Inflammatory macrophage (primary cell): ENCODE results near the gene NR2F2.

Source experiments
- DNase-seq, 2 donors: peaks; one replicate each; pipeline ENCODE4 v3.0.0-alpha.2; 2020 to 2022

The NR2F2 gene

DNA sequence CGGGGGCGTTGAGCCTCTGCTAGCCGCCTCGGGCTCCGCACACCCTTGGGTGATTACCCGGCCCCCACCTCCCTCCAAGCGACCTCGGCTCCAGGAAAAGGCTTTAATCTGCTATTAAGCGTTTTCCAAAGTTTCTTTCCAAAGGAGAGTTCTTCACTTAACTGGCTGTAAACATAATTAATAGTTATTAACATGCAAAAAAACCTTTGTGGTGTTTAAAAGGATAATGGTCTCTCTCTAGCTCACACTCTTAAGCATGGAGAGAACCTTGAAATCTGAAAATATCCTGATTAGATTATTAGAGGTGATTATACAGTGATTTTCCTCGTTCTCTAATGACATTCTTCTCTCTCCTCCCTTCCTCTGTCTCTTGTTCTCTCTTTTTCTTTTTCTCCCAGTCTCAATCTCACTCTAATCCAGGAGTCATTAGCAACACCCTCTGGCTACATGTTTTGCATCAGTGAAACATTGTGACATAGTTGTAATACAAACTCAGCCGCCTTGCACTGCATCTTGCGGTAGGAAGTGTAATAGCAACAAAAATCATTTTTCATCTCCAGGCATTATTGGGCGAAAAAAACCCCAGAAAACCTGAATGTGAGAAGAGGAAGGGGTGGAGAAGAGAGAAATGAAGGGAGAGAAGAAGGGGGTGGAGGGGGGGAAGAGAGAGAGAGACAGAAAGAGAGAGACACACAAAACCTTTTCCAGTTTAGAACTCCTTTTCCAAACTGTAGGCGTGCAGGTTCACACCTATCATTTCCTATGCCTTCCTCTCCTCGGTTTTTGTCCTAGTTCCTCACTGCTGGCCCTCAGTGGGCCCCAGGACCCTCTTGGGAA is 24.4 kb downstream of the NR2F2 start:
- peak in 1 of 2 donors; percentile 12 for DNase-seq

DNA sequence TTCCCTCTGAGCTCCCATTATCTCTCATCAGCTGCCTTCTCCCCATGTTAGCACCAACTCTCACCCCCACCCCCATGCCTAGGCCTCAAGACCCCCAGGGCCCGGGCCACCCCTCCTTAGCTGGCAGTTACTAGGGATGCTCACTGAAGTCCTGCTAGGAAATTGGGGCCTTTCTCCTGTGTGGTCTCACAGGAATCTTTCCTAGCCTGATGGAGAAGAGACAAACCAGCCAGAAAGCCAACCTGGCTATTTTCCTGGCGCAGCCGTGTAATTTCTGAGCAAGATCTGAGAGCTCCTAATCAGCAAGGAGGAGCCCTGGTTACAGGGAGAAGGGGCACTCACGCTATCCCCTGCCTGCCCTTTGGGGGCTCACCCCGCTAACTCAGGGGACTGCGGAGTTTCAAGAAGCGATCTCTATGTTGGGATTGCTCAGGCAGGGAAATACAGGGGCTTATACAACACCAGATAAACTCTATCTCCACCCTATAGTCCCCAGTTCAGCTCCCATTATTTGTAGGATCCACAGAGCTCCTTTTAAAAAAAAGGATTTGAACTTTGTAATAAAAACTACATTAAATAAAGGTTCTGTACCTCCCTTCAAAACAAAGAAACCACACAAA is 25.2 kb downstream of the NR2F2 start:
- DNase-seq, result no peak

GRCh38 chr15:96356494-96357455 is 26.3 kb downstream of the NR2F2 start:
- DNase-seq, result peak; percentile 65 to 66

DNA sequence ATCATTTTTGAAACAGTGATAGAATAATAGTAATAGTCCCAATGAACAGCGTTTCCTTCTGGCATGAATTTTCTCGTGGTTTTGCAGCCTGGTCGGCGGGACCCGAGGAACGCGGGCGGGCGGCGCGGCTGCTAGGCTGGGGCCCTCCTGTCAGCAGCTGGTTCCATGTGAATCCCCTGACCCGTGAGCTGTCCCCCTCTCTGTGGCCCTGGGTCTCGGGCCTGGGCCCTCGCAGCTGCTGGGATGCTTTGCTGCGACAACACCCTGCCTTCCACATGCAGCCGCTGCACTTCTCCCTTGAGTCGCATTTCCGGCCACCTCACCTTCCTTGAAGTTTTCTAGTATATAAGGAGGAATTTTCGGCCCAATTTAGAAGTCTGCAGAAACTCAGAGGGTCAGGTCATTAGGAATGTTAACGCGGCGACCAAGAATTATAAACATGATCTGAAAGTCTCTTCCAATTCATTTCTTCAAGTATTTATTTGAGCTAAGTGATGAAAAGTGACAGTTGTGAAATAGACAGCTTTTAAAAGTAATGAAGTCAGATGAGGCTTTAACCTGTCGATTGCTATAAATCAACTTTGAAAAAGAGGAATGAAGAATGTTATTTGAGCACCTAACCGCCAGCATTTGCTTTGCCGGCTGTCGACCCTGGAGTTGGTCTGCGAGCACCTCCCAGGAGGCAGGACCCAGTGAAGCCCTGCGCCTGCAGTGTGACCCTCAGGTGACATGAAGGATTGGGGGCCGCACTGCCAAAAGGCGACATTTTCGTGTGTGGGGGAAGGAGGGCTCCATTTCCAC is 27.7 kb downstream of the NR2F2 start:
- no peak for DNase-seq

- DNase-seq, result no peak
These were observed 28.5 kb downstream of the NR2F2 start for GRCh38 chr15:96358821-96359615.

- no peak for DNase-seq
These were observed 29.4 kb downstream of the NR2F2 start for GRCh38 chr15:96359616-96360521.

GRCh38 chr15:96360581-96361308 is 30.2 kb downstream of the NR2F2 start:
- DNase-seq, result no peak

DNA sequence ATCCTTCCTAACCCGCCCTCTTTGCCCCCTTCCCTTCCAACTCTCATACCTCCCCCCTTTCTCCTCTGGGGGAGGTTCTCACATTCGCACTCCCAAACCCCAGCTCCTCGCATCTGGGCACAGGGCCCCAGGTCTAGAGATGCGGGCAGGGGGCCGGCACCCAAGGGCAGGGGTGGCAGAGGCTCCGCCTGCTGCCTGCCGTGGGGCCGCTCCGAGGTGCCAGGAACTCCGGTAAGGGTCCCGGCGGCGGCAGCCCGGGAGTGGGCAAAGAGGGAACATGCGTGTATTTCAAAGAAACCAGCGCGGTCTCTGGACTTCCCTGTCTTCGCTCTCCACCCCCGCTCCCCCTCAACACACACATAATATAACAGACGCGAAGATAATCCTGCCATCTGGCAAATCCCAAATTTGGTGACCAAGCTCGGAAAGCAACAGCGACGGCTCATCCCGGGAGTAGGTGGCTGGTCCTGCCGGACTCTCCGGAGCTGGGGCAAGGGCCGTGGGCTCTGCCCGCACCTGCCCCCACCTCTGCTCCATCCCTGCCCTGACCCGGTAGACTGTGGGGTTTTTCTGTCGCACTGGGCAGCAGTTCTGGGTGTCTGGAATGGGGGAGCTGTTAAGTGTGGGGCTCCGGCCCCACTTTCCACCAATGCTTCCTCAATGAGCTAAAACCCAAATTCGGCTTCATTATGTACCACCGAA is 31.0 kb downstream of the NR2F2 start:
- DNase-seq, result no peak

GRCh38 chr15:96362011-96362754 is 31.7 kb downstream of the NR2F2 start:
- DNase-seq, result no peak

DNA sequence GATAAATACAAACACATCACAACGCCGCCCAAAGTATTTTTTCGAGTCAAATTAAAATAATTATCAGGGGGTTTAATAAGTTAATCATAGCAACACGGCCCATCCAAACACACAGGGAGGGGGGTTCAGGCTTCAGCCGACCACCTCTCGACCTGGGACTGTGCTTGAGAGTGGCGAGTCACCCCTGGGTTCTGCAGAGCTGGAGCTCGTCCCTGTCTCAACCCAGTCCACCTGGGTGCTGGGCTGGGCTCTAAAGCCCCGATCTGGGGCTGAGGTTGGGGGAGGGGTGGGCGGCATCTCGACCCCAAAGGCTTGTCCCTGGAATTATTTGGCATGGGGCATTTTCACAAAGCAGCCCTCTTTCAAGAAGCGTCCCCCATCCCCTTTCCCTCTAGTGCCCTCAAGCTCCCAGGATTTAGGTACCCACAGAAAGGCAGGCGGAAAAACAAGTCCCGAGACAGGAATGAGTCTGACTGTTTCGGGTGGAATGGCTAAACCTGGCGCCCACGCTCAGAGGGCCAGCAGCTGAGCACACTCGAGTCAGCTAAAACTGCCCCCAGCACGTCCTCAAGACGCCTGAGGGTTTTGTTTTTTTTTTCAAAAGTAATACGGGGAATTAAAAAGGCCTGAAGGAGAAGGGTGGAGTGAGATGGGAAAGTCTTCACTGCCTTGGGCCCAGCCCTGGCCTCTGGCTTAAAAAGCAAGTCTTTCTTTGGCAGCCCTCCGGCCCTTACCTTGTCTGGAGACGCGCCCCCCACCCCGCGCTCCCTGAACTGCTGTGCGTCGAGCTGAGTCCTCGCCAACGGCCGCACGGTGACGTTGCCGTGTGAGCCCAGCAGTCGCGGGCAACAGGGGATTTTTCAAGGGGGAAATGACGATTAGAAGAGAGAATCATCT is 32.5 kb downstream of the NR2F2 start:
- no peak for DNase-seq

- no peak for DNase-seq
These were observed 33.2 kb downstream of the NR2F2 start for GRCh38 chr15:96363707-96364106.

GRCh38 chr15:96365781-96366525 is 35.5 kb downstream of the NR2F2 start:
- no peak for DNase-seq

DNA sequence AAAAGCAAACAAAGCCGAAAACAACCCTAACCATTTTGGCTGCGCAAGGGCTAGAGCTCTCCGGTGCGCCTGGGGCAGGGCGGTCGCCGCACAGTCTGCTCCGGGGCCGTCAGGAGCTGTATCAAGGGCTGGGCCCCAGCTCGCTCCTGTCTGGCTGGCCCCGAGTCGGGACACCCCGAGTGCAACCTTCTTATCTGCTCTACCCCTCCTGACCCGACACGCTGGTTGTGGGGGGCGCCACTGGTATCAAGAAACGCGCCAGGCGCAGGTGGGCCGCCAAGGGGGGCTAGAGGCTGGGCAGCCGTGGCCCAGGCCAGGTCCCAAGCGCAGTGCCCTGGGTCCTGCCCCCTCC is 36.0 kb downstream of the NR2F2 start:
- no peak for DNase-seq

- no peak for DNase-seq
These were observed 37.1 kb downstream of the NR2F2 start for GRCh38 chr15:96367311-96368200.

DNA sequence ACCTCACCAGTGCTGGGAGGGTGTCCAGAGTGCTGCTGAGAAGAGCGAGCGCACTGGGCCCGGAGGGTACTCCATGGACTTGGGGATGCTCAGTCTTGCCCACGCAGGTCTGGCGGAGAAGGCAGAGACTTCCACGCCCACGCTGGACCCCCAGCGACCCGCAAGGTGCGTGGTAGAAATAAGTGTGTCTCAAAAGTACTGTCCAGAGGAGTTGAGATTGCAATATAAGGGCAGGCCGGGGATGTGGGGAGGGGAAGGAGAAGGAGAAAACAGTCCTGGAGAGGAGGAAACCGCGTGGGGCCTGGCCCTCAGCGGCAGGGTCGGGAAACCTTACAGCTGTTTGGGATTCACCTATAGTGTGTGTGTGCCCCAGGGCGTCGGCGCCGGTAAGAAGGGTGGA is 38.9 kb downstream of the NR2F2 start:
- DNase-seq, result no peak
